ENCODE data around the gene SELPLG. TPM values are rescaled to one million over a fixed set of nuclear protein-coding genes. Genes with fewer than 3 reads are reported as not detected.

The SELPLG gene
- total RNA-seq, 4 donors from 2014 or later, result 7.2 to 15.7 (median 10.0) TPM

- no peak overlapping the region for H3K4me3 ChIP-seq
- WGBS, result 73% methylated on average over 9 of the region's 10 CpGs
- H3K9me3 ChIP-seq, result no peaks in the 10 kb centered on the region
- H3K36me3 ChIP-seq, result peaks cover 8 to 17% (median 14%) of the 10 kb centered on the region in 4 donors
- H3K4me1 ChIP-seq, result peaks cover 50 to 82% (median 61%) of the 10 kb centered on the region in 4 donors
- no peak for DNase-seq (ENCODE audit: extremely low spot score)
- H3K27me3 ChIP-seq, result no peaks in the 10 kb centered on the region
- no peak for TF ChIP-seq POLR2A (IDR thresholded peaks at IDR 0.05; ENCODE audit: low read depth)
- peak in 1 of 2 donors; percentile 22 for TF ChIP-seq POLR2AphosphoS5 (IDR thresholded peaks at IDR 0.05)
- intact Hi-C loops (cut with DNase I), result no loop called here
- H3K27ac ChIP-seq (replicated peaks in 1 of 4), result peak overlapping the region in 3 of 4 donors; percentile 21 to 60 (median 50)
Observed at GRCh38 chr12:108640802-108641445, 7.2 kb upstream of the SELPLG start.

GRCh38 chr12:108638997-108639822 is 5.5 kb upstream of the SELPLG start:
- Histone ChIP-seq H3K36me3 (peaks cover 0 to 1% (median 0%) of the 10 kb centered on the region in 4 donors), H3K9me3 (no peaks in the 10 kb centered on the region), H3K4me1 (peaks cover 44 to 80% (median 54%) of the 10 kb centered on the region in 4 donors), H3K27me3 (peaks cover 0 to 7% (median 0%) of the 10 kb centered on the region in 4 donors), H3K27ac (replicated peaks in 1 of 4) (peak overlapping the region; percentile 49 to 63 (median 59)), H3K4me3 (no peak overlapping the region)
- no peak for TF ChIP-seq POLR2A (IDR thresholded peaks at IDR 0.05; ENCODE audit: low read depth)
- TF ChIP-seq EP300 (IDR thresholded peaks at IDR 0.05), result no peak
- TF ChIP-seq POLR2AphosphoS5 (IDR thresholded peaks at IDR 0.05), result no peak
- TF ChIP-seq CTCF (IDR thresholded peaks at IDR 0.05), result no peak
- intact Hi-C loops (cut with DNase I), result no loop called here
- 83% methylated on average over 11 of the region's 11 CpGs for WGBS
- no peak for DNase-seq (ENCODE audit: extremely low spot score)

GRCh38 chr12:108638141-108638827 is 4.6 kb upstream of the SELPLG start:
- 19% methylated on average over 16 of the region's 18 CpGs for WGBS
- Histone ChIP-seq H3K36me3 (no peaks in the 10 kb centered on the region), H3K4me1 (peaks cover 35 to 73% (median 47%) of the 10 kb centered on the region in 4 donors), H3K4me3 (peak overlapping the region in 3 of 4 donors; percentile 1 to 40 (median 37)), H3K27me3 (peaks cover 0 to 16% (median 0%) of the 10 kb centered on the region in 4 donors), H3K27ac (replicated peaks in 1 of 4) (peak overlapping the region; percentile 49 to 63 (median 59)), H3K9me3 (no peaks in the 10 kb centered on the region)
- TF ChIP-seq POLR2AphosphoS5 (IDR thresholded peaks at IDR 0.05) (peak; percentile 42 to 49), CTCF (IDR thresholded peaks at IDR 0.05) (no peak)
- intact Hi-C loops (cut with DNase I), result no loop called here
- DNase-seq (ENCODE audit: extremely low spot score), result no peak

- no peak for TF ChIP-seq EP300 (IDR thresholded peaks at IDR 0.05)
- H3K36me3 ChIP-seq, result no peaks in the 10 kb centered on the region
- peaks cover 0 to 21% (median 0%) of the 10 kb centered on the region in 4 donors for H3K27me3 ChIP-seq
- H3K9me3 ChIP-seq, result no peaks in the 10 kb centered on the region
- peak overlapping the region; percentile 49 to 63 (median 59) for H3K27ac ChIP-seq (replicated peaks in 1 of 4)
- H3K4me1 ChIP-seq, result peaks cover 33 to 68% (median 46%) of the 10 kb centered on the region in 4 donors
- no peak for DNase-seq (ENCODE audit: extremely low spot score)
- WGBS, result 71% methylated on average over 7 of the region's 7 CpGs
- intact Hi-C loops (cut with DNase I), result no loop called here
- H3K4me3 ChIP-seq, result no peak overlapping the region
Observed at GRCh38 chr12:108637222-108637971, 3.7 kb upstream of the SELPLG start.

- Histone ChIP-seq H3K27ac (replicated peaks in 1 of 4) (no peak overlapping the region), H3K4me1 (peaks cover 26 to 56% (median 38%) of the 10 kb centered on the region in 4 donors), H3K9me3 (no peaks in the 10 kb centered on the region), H3K27me3 (peaks cover 0 to 30% (median 0%) of the 10 kb centered on the region in 4 donors), H3K4me3 (no peak overlapping the region), H3K36me3 (no peaks in the 10 kb centered on the region)
- no peak for DNase-seq (ENCODE audit: extremely low spot score)
- WGBS, result 71% methylated on average over 6 of the region's 6 CpGs
- no peak for TF ChIP-seq POLR2AphosphoS5 (IDR thresholded peaks at IDR 0.05)
- TF ChIP-seq CTCF (IDR thresholded peaks at IDR 0.05), result no peak
- TF ChIP-seq EP300 (IDR thresholded peaks at IDR 0.05), result no peak
- no peak for TF ChIP-seq POLR2A (IDR thresholded peaks at IDR 0.05; ENCODE audit: low read depth)
- intact Hi-C loops (cut with DNase I), result no loop called here
Observed at GRCh38 chr12:108635997-108636808, 2.5 kb upstream of the SELPLG start.
